Thyroid gland (tissue), 4 donors: Measurements from ENCODE around the gene MZT2B. TPM values are rescaled to one million over a fixed set of nuclear protein-coding genes. Genes with fewer than 3 reads are reported as not detected.
"Not testable (repeated sequence)": the region's sequence is repeated elsewhere in the genome, so short reads cannot be mapped to it uniquely, and the experiment has no call there.

ENCODE experiments used
- DNase-seq, 2 donors: peaks; one replicate each; pipeline ENCODE4 v3.0.0-alpha.2; 2019
- H3K27ac ChIP-seq, 3 donors: fragments of 200-600 bp; sonication (generic); 1 replicate in 2 of 3; 2 replicates in 1 of 3; pipeline ENCODE4 v1.5.1; 2016 to 2019; ENCODE audit warnings: mild to moderate bottlenecking in 1 of 3, moderate library complexity in 1 of 3
- H3K27me3 ChIP-seq: fragments of 200-600 bp; sonication (generic); one replicate; pipeline ENCODE4 v1.5.1; 2019
- H3K36me3 ChIP-seq, 2 donors: fragments of 200-600 bp; sonication (generic); one replicate each; pipeline ENCODE4 v1.5.1; 2016 to 2019
- H3K4me1 ChIP-seq, 2 donors: fragments of 200-600 bp; sonication (generic); one replicate each; pipeline ENCODE4 v1.5.1; 2017 to 2019
- H3K4me3 ChIP-seq, 3 donors: fragments of 200-600 bp; sonication (generic); replicated peaks in 1 of 3; 1 replicate in 2 of 3; 2 replicates in 1 of 3; pipeline ENCODE4 v1.5.1; 2016; ENCODE audit warnings: mild to moderate bottlenecking in 1 of 3
- H3K9me3 ChIP-seq: fragments of 200-600 bp; sonication (generic); one replicate; pipeline ENCODE4 v1.5.1; 2017
- POLR2A ChIP-seq, 2 donors: fragments of 450-650 bp; IDR thresholded peaks; one replicate each; pipeline ENCODE4 v1.6.1; 2017; ENCODE audit warnings: antibody characterized with exemption in 2 of 2, mild to moderate bottlenecking in 2 of 2, moderate library complexity in 1 of 2
- WGBS, 2 donors: methylation state at CpG; one replicate each; pipeline ENCODE4 v1.1.5; 2017; 5-methylcytosine and 5-hydroxymethylcytosine counted together
- intact Hi-C: fragments of 100-400 bp; cut with DNase I; formaldehyde crosslinking; loops from one replicate; pipeline ENCODE4 v1.15.1; 2023
- total RNA-seq, 4 donors: library from RNA; depleted of rRNA; stranded (reverse); fragments of >200 nt; gene quantifications; one replicate each; pipeline ENCODE4 v1.2.3, GENCODE V29; 2016
- TF ChIP-seq, protein P1 (sequence below), 6 experiments: fragments of 200-600 bp in 3 of 6; fragments of 450-650 bp in 3 of 6; sonication (generic) in 3 of 6; IDR thresholded peaks; one replicate each; pipeline ENCODE4 v1.5.1; 2016 to 2019; ENCODE audit warnings: antibody characterized with exemption in 6 of 6, mild to moderate bottlenecking in 2 of 6, inconsistent platforms in 1 of 6, moderate library complexity in 1 of 6

The MZT2B gene
- total RNA-seq, 4 donors from 2014 or later, result 135 to 237 (median 221) TPM

DNA sequence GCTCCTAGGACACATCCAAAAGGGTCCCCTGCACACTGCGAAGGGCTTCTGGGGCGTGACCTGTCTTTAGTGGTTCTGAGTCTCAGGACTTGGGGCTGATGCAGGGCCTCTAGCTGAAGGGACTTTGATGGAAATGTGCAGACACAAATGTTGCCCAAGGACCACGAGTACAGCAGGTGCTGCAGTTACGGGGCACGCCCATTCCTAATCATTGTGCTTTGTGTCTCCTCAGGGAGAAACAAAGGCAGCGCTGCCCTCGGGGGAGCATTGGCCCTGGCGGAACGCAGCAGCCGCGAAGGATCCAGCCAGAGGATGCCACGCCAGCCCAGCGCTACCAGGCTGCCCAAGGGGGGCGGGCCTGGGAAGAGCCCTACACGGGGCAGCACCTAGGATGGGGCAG is 8.2 kb downstream of the MZT2B start:
- TF ChIP-seq, protein P1, sequence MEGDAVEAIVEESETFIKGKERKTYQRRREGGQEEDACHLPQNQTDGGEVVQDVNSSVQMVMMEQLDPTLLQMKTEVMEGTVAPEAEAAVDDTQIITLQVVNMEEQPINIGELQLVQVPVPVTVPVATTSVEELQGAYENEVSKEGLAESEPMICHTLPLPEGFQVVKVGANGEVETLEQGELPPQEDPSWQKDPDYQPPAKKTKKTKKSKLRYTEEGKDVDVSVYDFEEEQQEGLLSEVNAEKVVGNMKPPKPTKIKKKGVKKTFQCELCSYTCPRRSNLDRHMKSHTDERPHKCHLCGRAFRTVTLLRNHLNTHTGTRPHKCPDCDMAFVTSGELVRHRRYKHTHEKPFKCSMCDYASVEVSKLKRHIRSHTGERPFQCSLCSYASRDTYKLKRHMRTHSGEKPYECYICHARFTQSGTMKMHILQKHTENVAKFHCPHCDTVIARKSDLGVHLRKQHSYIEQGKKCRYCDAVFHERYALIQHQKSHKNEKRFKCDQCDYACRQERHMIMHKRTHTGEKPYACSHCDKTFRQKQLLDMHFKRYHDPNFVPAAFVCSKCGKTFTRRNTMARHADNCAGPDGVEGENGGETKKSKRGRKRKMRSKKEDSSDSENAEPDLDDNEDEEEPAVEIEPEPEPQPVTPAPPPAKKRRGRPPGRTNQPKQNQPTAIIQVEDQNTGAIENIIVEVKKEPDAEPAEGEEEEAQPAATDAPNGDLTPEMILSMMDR (IDR thresholded peaks at IDR 0.05), result no peak
- TF ChIP-seq POLR2A (IDR thresholded peaks at IDR 0.05), result no peak
- 89 to 94% methylated on average over 15 of the region's 15 CpGs for WGBS, 2 donors
- H3K9me3 ChIP-seq, result no peaks in the 10 kb centered on the region
- H3K27ac ChIP-seq, result no peak overlapping the region
- H3K27me3 ChIP-seq, result no peaks in the 10 kb centered on the region
- DNase-seq, result no peak
- no peaks in the 10 kb centered on the region for H3K4me1 ChIP-seq
- H3K36me3 ChIP-seq, result no peaks in the 10 kb centered on the region
- H3K4me3 ChIP-seq, result no peak overlapping the region
- intact Hi-C loops, result no loop called here

DNA sequence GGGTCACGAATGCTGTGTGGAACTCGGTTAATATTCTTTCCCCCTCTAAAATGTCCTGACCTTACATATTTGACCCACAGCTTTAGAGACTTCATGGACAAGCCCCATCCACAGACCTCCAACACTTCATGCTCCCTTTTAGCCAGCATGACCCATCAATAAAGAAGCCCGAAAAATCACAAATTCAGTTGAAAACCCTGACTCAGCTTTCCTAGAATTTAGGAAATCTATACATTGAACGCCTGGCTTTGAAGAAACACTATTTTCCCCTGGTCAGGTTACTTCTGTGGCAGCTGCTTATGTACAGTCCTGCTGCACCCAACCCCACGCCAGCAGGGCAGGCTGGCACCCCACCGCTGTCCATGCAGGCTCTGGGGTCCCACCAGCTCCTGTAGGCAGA is 9.3 kb downstream of the MZT2B start:
- H3K4me1 ChIP-seq, intact Hi-C loops, DNase-seq, H3K36me3 ChIP-seq, H3K4me3 ChIP-seq, H3K27me3 ChIP-seq, H3K27ac ChIP-seq, H3K9me3 ChIP-seq: not testable (repeated sequence)
- 95 to 96% methylated on average over 6 of the region's 6 CpGs for WGBS, 2 donors

DNA sequence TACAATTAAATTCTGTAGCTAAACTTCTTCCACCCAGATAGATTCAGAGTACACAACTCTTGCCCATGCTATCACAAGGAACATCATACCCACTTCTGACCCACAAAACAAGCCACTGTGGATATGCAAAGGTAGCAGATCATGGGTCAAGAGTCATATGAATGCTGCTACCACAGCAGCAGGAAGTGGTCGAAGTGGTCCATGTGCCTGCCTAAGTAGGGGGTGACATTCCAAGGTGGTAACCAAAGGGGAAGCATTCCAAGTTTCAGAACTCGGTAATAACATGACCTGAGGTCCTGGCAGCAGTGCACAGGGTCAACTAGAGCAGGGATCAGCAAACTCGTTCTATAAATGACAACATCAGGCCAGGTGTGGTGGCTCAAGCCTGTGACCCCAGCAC is 10.4 kb downstream of the MZT2B start:
- WGBS, 2 donors, result 79 to 85% methylated on average over 3 of the region's 3 CpGs
- DNase-seq, result not testable (repeated sequence)

DNA sequence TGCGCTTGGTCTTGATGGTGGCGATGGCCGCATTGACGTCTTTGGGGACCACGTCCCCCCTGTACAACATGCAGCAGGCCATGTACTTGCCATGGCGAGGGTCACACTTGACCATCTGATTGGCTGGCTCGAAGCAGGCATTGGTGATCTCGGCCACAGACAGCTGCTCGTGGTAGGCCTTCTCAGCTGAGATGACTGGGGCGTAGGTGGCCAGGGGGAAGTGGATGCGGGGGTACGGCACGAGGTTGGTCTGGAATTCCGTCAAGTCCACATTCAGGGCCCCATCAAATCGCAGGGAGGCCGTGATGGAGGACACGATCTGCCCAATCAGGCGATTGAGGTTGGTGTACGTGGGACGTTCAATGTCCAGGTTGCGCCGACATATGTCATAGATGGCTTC is 11.8 kb downstream of the MZT2B start:
- 81 to 83% methylated on average over 14 to 16 of the region's 22 CpGs for WGBS, 2 donors
- H3K4me3 ChIP-seq, H3K27me3 ChIP-seq, H3K4me1 ChIP-seq, H3K36me3 ChIP-seq, intact Hi-C loops, DNase-seq, H3K9me3 ChIP-seq, H3K27ac ChIP-seq: not testable (repeated sequence)

More for the DNA sequence above, 10.4 kb downstream of the MZT2B start:
- H3K4me3 ChIP-seq, H3K36me3 ChIP-seq, H3K27ac ChIP-seq, H3K4me1 ChIP-seq, H3K27me3 ChIP-seq, H3K9me3 ChIP-seq, intact Hi-C loops: not testable (repeated sequence)

DNA sequence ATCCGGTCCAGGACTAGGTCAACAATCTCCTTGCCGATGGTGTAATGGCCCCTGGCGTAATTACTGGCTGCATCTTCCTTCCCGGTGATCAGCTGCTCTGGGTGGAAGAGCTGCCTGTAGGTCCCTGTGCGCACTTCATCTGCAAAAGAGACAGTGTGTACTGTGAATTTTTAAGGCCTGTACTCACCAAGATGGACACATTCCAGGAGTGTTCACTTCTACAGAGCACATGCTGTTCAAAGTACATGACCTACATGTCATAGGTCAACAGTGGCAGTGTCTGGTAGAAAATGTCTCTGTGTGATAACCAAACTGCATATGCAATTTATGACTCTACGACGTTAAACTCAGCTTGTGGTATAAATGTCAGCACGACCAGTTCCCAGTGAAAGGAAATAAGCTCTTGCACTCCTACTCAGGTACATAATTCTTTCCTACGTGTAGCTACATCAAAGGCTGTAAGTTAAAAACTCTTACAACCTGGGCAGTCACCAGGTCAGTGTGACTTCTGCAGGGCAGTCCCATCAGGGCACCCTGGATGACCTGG is 13.1 kb downstream of the MZT2B start:
- H3K4me1 ChIP-seq, H3K9me3 ChIP-seq, H3K27ac ChIP-seq, H3K36me3 ChIP-seq, intact Hi-C loops, DNase-seq, H3K27me3 ChIP-seq, H3K4me3 ChIP-seq: not testable (repeated sequence)
- whole genome bisulfite sequencing, 2 donors, result 84 to 97% methylated on average over 7 to 9 of the region's 9 CpGs

DNA sequence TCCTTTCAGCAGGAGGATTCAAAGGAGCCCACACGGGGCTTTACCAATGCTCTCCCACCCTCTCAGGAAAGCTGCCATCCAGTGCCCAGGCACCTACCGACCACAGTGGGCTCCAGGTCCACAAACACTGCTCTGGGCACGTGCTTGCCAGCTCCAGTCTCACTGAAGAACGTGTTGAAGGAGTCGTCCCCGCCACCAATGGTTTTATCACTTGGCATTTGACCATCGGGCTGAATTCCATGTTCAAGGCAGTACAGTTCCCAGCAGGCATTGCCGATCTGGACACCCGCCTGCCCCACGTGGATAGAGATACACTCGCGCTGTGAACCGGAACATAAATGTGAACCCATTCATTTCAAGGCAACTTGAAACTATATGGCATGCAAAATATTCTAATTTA is 14.0 kb downstream of the MZT2B start:
- 92 to 97% methylated on average over 7 of the region's 13 CpGs for WGBS, 2 donors
- intact Hi-C loops, H3K27me3 ChIP-seq: not testable (repeated sequence)

DNA sequence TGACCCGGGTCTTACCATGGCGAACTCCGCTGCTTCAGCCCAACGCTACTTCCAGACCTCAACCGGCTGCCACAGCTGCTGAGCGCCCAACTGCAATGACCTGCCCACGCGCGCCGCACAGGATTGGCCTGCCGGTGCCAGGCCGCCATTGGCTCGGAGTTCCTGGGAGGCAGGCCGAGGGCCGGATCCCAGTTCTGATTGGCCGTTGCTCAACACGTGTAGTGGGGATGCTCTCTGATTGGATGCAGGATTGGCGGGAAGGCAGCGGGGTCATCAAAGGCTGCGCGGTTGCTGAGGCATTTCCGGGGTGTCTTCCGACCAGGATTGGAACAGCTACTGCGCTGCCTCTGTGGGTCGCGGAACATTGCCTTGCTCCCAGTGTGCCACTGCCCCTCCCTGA is 16.3 kb downstream of the MZT2B start, which contains the start of gene TUBA3E:
TUBA3E (minus strand) TSS at position 97 of the 400 bp plus-strand sequence; CDS start at position 18, 79 bp downstream.
- intact Hi-C loops, result no loop called here
- no peaks in the 10 kb centered on the region for H3K36me3 ChIP-seq
- no CpG with 5 or more reads among the region's 26 CpGs for WGBS, 2 donors
- H3K4me3 ChIP-seq, result no peak within 1 kb of the TSS
- DNase-seq, result no peak
- TF ChIP-seq POLR2A (IDR thresholded peaks at IDR 0.05), result no peak
- TF ChIP-seq, protein P1 (IDR thresholded peaks at IDR 0.05), result no peak
- no peaks in the 10 kb centered on the region for H3K9me3 ChIP-seq
- no peaks in the 10 kb centered on the region for H3K4me1 ChIP-seq
- H3K27ac ChIP-seq, result no peak within 1 kb of the TSS
- H3K27me3 ChIP-seq, result no peaks in the 10 kb centered on the region

More for the DNA sequence above, 14.0 kb downstream of the MZT2B start:
- H3K9me3 ChIP-seq, H3K4me3 ChIP-seq, DNase-seq, H3K36me3 ChIP-seq, H3K4me1 ChIP-seq, H3K27ac ChIP-seq: not testable (repeated sequence)

DNA sequence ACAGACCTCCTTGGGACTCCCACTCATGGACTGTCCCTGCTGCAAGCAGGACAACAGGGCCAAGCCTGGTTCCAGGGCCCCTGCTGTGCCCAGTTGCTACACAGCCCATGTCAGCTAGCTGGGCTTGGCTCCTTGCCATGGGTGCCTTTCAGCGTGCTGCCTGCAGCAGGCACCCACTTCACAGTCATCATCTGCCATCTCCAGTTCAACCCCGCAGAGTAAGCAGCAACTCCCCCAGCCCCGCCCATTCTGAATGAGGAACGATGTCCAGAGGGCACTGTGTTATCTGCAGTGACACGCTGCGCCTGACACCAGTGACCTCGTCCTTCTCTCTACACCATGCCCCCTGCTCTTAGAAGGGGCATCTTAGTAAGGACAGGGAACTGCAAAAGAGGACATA is 20.5 kb downstream of the MZT2B start:
- intact Hi-C loops, H3K4me3 ChIP-seq, H3K4me1 ChIP-seq, H3K9me3 ChIP-seq, H3K27me3 ChIP-seq, H3K27ac ChIP-seq, H3K36me3 ChIP-seq, DNase-seq: not testable (repeated sequence)
- 44% methylated on average over 1 of the region's 7 CpGs; no CpG with 5 or more reads in 1 of the 2 donors for WGBS, 2 donors

DNA sequence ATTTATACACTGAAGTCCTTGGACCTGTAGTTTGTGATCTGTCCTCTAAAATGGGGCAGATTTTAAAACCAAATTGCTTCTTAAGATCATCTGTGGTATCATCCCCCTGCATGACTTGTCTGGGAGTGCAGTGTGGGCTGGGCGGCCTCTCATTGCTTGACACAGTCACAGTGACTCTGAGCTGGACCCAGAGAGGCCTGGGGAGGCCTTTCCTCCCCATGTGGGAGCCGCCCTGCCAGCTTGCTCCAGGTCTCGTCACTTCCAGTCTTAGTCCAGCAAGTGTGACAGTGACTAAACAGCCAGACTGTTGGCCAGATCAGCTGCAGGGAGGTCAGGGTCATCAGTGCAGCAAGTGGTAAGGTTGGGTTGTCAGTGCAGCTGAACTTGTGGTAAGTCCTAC is 21.1 kb downstream of the MZT2B start:
- H3K36me3 ChIP-seq, H3K27me3 ChIP-seq, intact Hi-C loops, H3K4me3 ChIP-seq, DNase-seq, H3K9me3 ChIP-seq, H3K27ac ChIP-seq, H3K4me1 ChIP-seq: not testable (repeated sequence)
- WGBS, 2 donors, result 74 to 92% methylated on average over 1 to 2 of the region's 3 CpGs

DNA sequence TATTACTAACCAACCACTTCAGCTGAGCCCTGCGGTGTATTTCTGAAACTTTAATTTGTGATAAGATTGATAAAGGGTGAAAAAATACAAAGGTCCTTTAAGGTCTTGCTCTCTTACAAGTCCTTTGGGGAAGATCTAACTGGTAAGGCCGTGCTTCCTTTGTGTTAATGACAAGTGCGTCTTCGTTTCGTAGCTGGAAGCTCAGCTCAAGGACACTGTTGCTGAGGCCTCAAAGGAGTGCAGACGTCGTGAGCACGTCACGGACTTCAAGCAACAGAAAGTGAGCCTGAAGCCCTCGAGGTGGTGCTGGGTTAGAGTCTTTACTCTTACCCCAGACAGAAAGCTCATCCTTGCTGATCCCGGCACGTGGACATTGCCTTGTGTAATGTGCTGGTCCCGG is 25.0 kb downstream of the MZT2B start:
- WGBS, 2 donors, result 86% methylated on average over 10 to 13 of the region's 13 CpGs
- H3K4me1 ChIP-seq, H3K9me3 ChIP-seq, H3K4me3 ChIP-seq, H3K36me3 ChIP-seq, DNase-seq, H3K27me3 ChIP-seq, H3K27ac ChIP-seq, intact Hi-C loops: not testable (repeated sequence)

DNA sequence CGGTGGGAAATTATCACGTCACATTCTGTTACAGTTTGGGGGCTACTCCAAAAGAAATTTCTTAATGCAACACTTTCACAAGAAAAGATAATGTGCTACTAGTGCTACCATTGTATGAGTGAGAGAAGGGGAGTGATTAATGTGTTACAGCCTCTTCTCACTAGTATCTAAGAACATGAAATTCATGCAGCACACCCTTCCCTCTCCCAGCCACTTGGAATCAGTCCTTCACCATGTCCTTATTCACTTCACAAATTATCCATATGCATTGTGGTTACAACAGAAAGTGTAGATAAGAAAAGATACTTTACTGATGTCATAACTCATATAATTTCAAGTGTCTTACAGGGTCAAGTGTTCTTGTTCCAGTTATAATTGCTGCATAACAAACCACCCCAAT is 37.1 kb downstream of the MZT2B start:
- H3K36me3 ChIP-seq, H3K4me3 ChIP-seq, H3K9me3 ChIP-seq, DNase-seq, intact Hi-C loops, H3K4me1 ChIP-seq, H3K27ac ChIP-seq, H3K27me3 ChIP-seq: not testable (repeated sequence)
- whole genome bisulfite sequencing, 2 donors, result 81 to 84% methylated on average over 2 of the region's 2 CpGs
